NCI-H2171 treated with DMSO at 0.1 percent for 48 hours (cell line): ENCODE data around the gene ADGRV1.

Experiments used
- DNase-seq: peaks from one replicate; lab custom pipeline; 2025; lab: John Stamatoyannopoulos, UW

The ADGRV1 gene, protein sequence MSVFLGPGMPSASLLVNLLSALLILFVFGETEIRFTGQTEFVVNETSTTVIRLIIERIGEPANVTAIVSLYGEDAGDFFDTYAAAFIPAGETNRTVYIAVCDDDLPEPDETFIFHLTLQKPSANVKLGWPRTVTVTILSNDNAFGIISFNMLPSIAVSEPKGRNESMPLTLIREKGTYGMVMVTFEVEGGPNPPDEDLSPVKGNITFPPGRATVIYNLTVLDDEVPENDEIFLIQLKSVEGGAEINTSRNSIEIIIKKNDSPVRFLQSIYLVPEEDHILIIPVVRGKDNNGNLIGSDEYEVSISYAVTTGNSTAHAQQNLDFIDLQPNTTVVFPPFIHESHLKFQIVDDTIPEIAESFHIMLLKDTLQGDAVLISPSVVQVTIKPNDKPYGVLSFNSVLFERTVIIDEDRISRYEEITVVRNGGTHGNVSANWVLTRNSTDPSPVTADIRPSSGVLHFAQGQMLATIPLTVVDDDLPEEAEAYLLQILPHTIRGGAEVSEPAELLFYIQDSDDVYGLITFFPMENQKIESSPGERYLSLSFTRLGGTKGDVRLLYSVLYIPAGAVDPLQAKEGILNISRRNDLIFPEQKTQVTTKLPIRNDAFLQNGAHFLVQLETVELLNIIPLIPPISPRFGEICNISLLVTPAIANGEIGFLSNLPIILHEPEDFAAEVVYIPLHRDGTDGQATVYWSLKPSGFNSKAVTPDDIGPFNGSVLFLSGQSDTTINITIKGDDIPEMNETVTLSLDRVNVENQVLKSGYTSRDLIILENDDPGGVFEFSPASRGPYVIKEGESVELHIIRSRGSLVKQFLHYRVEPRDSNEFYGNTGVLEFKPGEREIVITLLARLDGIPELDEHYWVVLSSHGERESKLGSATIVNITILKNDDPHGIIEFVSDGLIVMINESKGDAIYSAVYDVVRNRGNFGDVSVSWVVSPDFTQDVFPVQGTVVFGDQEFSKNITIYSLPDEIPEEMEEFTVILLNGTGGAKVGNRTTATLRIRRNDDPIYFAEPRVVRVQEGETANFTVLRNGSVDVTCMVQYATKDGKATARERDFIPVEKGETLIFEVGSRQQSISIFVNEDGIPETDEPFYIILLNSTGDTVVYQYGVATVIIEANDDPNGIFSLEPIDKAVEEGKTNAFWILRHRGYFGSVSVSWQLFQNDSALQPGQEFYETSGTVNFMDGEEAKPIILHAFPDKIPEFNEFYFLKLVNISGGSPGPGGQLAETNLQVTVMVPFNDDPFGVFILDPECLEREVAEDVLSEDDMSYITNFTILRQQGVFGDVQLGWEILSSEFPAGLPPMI (N-terminal part only)

DNA sequence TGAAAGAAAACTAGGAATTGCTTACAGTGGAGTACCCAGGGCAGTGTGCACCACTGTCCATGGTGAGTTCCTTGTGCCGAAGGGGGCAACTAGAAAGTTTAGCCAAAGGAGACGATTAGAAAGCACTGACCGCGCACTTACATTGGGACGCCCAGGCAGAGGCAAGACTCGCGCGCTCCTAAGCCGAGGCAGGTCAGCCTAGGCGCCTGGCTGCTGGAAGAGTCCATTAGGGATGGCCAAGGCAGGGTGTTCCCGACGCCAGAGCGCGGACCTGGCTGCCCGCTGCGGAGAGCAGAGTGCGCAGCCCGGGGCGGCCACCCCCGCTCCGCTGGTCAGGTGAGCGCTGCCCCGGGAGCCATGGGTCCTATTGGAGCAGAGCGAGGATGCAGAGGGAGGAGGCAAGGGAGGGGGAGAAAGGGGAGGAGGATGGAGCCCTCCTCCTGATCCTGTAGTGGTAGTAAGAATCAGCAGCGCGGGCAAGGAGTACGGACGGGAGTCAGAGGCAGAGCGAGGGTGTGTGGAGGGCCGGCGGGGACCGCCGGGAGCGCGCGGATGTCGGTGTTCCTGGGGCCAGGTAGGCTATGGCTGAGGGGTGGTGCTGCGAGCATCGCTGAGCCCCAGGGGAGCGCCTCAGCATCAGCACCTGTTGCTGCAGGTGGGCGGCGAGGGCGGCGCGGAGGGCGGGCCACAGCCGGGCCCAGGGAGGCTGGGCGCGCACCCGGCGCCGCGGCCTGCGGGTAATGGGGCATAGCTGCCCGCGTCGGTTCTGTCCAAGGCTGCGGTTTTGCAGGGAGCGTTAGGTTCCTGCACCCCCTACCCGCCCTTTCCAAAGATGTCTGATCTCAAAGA lies at the start of gene ADGRV1:
ADGRV1 (plus strand) TSS at position 454 of the 849 bp plus-strand sequence; CDS start at position 553, 99 bp downstream.
- peak; percentile 91 for DNase-seq

DNA sequence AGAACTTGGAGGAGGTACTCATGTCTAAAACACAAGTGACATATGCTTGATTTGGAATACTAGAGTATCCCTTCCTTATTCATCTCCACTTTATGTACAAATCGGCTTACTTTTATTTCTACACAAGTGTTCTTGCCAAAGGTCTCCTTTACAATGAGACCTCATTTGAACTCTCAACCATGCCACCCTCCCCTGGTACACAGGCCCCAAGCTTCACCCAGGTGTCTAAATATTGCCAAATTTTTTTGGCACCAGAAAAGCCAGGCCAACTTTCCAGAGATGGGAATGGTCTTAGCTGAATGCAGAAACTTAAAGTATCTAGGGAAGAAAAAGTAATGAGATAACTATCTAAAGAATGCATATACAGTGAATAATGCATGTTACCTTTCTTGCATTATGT lies 48.2 kb upstream of the ADGRV1 start:
- no peak for DNase-seq

DNA sequence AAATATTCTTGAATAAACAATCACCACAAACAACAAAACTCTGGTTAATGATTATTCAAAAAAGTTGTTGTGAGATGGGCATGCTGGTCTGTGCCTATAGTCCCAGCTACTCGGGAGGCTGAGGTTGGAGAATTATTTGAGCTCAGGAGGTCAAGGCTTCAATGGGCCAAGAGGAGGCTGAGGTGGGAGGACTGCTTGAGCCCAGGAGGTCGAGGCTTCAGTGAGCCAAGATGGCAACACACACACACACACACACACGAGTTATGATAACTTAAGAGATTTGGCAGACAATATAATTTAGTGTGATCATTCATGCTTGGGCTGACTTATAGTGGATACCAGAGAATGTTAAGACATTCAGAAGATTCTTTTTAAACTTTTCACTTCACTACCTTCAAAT lies 44.1 kb upstream of the ADGRV1 start:
- no peak for DNase-seq

DNA sequence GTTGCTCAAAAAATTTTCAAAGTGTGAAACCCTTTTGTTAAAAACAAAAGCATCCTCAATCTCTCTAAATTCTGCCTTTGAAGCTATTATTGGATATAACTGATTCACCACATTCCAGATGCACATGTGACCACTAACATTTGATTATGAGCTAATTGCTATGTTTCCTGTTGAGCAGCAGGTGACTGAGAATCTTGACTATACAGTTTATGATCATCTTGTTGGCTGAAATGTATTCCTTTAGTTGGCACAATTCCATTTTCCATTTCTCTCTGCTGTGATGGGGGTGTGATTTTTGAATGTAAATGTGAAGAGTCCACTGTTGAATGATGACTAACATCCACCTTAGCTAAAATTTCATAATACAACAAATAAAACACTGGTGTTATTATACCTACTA lies 39.9 kb upstream of the ADGRV1 start:
- no peak for DNase-seq

DNA sequence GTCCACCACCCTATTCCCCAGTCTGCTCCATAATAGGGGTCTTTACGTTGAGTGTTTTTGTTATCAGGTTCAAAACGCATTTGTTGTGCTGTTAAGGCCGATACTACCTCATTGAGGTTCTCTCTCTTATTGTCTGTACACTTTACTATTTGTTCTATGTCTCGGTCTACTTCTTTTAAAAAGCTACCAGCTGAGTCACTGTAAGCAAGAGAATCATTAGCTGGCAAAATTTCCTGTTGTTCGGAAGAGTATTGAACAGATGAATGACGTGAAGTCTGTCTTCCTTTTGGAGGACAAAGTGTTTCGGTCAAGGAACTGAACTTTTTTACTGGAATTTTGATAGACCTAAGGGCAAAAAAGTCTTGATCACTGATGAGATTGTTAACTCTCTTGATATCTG lies 39.5 kb upstream of the ADGRV1 start:
- DNase-seq = no peak

DNA sequence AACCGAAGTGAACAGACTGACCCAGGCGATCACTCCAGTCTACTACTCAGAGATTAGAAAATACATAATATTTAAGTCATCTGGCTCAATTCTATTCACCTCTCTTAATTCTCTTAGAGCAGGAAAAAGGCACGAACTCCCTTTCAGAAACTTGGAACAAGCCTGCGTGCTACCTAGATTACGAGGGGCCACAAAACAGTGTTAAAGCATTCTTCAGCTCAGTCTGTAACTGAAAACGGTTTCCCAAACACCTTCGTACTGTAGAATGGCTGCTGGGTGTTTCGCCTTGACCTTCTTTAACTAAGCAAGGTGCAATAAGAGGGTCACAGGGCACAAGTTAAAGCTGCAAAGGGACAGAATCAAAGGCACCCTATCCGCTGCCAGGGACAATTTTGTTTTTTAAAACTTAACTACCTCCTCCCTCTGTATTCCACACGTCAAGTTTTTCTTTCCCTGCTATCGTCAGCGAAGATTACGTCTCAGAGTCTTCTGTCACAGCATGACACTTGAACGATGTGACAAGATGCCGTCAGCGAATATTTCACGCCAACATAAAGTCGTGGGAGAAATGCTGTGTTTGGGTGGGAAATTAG lies 29.9 kb upstream of the ADGRV1 start:
- DNase-seq = peak; percentile 3

DNA sequence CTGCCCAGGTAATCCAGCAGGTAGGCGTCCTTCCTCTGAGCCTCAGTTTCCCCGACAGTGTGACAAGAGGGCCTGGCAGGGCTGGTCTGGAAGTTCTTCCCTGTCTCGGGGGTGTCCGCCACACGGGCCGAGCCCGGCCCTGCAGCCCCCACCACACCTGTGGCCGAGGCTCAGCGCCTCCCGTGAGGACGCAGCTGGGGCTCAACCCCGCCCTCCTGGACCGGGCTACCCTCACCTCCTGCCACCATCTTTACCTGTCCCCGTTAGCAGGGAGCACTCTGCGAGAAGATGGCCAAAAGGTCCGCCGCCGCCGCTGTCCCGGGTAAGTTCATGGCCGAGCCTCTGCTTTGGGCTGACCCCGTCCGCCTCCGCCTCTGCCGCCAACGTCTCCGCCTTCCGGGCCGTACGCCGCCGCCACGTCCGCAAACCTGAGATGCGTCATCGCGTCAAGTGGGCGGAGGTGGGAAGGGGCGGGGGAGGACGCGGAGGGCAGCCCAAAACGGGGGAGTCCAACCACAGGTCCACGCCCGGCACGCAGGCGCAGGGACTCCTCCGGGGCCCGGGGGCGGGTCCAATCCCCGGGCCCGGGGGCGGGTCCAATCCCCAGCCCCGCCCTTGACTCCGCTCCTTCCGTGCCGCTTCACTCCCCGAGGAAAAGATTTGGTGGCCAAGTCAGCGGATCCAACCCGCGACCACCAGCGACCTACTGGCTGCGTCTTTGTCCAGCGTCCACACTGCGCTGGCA lies 29.2 kb upstream of the ADGRV1 start, which contains the start of gene LYSMD3:
LYSMD3 (minus strand) TSS at position 391 of the 745 bp plus-strand sequence. CDS start 4,295 bp downstream, outside the sequence.
- DNase-seq = peak; percentile 86

DNA sequence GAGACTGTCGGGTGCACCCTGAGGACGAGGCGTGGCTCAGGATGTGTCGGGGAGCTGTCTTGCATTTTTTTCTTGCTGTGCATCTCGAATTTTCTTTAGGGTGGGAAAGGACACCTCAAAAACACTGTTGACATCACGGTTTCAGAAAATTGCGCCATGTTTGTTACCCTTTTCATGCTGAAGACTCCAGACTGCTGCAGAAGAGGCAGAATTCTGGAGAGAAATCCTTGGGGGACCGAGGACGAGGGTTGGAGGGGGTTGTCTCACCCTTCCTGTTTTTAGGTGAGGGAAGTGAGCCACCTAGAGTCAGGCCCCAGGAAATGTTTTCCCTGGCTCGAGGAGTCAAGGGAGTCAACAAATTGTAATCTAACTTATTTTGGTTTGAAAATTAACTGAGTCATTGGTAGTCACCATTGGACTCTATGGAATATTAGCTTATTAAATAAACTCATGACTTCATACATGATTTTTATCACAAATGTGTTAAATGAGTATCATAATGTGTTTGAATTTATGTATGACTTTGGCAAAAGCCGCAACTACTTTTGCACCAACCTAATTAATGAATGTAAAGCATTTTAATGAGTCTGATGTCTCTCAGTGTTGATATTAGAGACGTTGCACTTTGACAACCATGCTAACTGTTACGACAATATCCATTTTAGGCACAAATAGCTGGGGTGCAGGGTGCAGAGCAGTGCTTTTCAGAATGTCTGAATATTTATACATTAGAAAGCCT lies 28.5 kb upstream of the ADGRV1 start:
- peak; percentile 72 for DNase-seq

DNA sequence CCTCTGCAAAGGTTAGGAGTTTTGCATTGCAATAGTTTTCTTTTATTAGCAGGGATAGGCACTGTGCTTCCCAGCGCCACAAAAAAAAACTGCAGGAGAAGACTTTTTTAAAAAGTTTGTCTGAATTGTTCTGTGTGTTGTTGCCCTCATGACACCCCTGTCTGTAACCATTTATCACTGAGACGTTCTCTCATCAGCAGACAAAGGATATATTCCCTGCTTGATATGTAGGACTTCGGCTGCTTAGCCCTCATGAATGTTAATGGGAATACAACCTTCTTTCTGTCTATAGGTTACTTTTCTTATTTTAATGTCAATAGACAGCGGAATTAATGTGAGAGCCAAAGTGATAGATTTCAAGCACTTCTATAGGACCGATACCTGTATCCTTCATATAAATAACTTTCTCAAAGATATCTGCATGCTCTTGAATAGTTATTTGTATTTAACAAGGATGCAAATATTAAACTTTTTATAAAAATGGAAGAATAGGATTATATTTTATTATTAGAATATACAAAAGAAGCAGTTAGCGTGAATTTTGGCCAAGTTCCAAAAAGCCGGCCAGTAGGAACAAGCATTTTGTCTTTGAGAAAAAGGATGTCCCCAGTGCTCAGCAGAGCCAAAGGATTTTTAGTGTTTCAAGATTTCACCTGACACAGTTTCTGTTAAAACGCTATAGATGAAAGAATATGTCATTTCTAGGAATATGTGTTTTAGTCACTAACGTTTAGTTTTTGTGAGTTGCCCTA lies 27.7 kb upstream of the ADGRV1 start:
- DNase-seq = no peak

DNA sequence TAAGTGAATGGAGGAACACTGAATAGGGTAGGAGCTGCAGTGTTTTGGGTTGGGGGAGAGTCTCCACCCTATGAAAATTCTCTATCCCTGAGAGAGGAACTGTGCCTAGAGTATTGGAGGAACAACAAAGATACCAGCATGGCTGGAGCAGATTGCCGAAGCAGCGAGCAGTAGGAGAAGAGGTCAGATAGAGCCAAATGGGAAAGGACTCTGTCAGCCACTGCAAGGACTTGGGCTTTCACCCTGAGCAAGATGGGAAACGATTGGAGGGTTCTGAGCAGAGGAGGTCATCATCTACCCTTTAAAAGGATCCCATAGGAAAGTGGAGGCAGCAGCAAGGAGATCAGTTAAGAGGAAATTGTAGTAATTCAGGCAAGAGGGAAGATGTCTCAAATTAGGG lies 24.8 kb upstream of the ADGRV1 start:
- DNase-seq = no peak

DNA sequence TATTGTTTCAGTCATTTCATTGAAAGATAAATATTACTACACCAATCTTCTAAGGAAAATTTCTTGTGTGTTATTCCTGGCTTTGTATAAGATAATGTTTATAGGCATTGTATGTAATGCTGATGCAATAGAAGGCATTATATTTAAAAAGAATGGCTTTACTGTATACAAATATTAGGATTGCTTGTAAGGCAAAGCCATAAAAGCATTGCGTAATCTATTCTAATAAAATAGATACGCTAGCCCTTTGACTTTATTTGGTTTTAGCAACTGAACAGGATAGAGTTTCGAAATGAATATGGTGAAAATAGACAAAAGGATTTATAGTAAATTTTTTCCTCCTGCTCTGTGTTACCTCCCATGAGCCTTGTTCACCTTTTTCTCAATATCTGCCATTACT lies 23.7 kb upstream of the ADGRV1 start:
- DNase-seq = no peak

DNA sequence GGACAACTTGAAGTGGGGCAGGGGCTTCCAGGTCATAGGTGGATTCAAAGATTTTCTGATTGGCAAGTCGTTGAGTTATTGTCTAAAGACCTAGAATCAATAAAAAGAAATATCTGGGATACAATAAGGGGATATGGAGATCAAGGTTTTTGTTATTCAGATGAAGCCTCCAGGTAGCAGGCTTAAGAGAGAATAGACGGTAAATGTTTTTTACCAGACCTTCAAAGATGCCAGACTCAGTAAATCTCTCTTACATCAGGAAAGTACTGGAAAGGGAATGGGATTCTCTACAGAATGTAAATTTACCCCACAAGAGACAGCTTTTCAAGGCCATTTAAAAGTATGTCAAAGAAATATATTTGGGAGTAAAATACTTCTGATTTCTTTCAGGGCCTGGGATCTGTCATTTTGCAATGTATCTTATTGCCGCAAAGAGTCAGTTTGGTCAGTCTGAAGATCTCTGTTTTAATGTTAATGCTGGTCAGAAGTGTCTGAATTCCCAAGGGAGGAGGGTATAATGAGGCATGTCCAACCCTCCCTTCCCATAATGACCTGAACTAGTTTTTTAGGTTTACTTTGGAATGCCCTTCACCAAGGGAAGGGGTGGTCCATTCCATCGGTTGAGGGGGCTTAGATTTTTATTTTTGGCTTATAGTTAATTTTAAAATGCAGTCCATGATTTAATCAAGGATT lies 15.6 kb upstream of the ADGRV1 start:
- no peak for DNase-seq

DNA sequence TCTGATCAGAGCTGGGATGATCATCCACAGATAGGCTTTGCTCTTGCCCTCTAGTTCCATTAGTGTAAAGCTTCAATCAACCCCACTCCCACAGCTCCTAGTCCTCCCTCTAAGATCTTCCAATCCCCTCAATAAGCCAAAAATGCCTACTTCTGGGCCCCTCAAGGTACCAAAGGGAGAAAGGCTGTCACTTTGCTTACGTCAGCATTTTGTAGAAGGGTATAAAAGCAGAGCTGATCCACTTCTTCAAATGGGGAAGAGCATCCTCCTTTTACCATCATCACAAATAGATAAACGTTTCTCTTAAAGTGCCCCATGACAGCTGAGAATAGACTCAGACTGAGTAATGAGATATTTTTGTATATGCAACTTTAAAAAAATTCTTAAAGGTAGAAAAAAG lies 13.1 kb upstream of the ADGRV1 start:
- no peak for DNase-seq

DNA sequence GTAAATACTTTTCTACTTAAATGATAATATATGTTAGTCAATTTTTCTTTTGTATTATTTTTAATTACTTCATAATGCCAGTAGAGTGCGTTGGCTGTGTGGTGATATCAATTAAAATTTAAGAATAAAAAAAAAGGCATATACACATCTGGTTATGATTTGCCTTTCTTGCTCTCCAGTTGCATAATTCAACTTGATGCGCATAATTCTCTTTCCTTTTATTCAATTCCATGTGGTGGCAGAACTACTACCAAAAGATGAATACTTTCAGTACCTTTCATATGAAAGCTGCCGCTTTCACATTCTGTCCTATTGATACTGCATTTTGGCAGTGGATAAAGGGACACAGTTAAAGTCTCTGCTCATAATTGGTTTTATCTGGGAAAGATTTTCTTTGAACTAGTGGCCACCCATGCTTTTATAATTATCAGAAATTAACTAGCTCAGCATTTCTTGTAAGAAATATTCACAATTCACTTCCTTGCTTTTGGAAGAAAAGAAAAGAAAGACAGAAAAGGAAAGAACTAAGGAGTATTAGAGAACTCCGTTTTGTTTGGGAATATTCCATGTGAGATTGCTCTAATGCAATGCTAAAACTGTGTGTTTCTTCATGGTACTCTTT lies 12.3 kb upstream of the ADGRV1 start:
- no peak for DNase-seq

DNA sequence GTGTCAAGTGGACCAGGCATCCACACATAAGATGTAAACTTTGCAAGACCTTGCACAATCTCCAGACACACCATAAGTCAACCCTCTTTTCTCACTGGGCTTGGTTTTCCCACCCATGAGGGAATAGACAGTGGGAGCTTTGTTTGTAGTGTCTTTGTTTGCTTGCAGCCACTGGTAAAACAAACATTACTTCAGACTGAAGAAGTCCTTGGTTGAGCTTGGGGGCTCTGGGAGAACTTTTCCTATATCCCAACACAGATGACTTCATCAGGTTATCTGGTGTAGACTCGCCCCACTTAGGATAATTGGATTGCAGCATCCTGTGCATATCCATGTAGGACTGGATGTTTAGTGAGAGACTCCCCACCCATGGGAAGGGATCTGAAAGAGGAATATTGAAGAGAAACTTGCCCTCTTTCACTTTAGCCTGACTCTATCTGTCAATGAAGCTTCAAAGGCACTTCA lies 11.5 kb upstream of the ADGRV1 start:
- no peak for DNase-seq

DNA sequence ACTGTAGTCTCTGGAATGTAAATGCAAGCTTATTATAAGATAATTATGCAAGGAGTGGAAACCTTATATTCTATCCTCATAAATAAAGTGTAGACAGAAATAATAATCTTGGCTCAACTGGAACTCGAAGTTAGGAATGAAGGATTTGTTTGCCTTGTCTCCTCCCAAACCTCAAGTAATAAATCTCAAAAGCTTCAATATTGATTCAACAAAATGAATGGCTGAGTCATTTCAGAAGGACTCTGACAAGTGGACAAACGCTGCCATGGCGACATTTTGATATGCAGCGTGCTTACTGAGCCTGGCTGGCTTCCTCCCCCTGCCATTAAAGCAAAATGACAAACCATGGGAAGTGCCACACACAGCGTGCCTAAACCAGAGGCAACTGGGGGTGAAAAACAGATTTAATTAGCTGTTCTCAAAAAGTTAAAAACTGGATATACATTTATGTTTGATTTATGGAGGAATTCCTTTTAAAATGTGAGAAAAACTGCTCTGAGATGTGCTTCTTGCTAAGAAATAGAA lies 10.5 kb upstream of the ADGRV1 start:
- DNase-seq = no peak

DNA sequence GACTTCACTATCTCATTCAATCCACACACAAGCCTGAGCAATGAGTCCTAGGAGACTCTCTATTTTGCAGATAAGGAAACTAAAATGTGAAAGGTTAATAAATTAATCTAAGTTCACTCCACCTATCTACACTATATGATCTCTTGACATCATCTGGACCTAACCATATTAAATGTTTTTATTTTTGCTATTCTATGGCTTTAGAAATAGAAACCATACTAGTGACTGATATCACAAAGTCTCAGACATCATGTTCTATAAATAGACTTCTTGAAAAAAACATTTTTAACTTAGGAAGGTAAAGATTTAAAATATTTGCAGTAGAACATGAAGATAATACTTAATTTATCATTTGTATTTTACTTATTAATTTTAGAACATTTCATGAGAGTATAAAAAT lies 9.4 kb upstream of the ADGRV1 start:
- no peak for DNase-seq
